OCI-LY3 (cell line): ENCODE data around the gene PTPRD.

Experiments used
- H2AFZ ChIP-seq: fragments of 200-600, 300-600 bp; shearing (Covaris generic); 2 replicates; pipeline ENCODE4 v1.6.0; 2014; ENCODE audit warnings: antibody characterized with exemption, low read depth, low read length
- H3K27ac ChIP-seq: fragments of 200-600, 300-600 bp; sonication (generic); 2 replicates; pipeline ENCODE4 v1.5.1; 2014; ENCODE audit warnings: mild to moderate bottlenecking, low read length, moderate library complexity, mixed read lengths
- H3K27me3 ChIP-seq: fragments of 200-600, 300-600 bp; sonication (generic); 2 replicates; pipeline ENCODE4 v1.6.1; 2014; ENCODE audit warnings: low read depth, low read length, mixed read lengths
- H3K36me3 ChIP-seq: fragments of 200-600, 300-600 bp; sonication (generic); replicated peaks from 2 replicates; pipeline ENCODE3; 2014; ENCODE audit warnings: low read depth, low read length, mixed read lengths
- H3K4me1 ChIP-seq: fragments of 300-600, 200-600 bp; sonication (generic); 2 replicates; pipeline ENCODE4 v1.6.1; 2014; ENCODE audit warnings: low read length, mixed read lengths
- H3K4me2 ChIP-seq: fragments of 200-600, 300-600 bp; sonication (generic); 2 replicates; pipeline ENCODE4 v1.6.1; 2014; ENCODE audit warnings: low read length, mixed read lengths
- H3K4me3 ChIP-seq: fragments of 300-600, 200-600 bp; sonication (generic); 2 replicates; pipeline ENCODE4 v1.5.1; 2014; ENCODE audit warnings: antibody characterized with exemption, mild to moderate bottlenecking, low read length, moderate library complexity
- H3K79me2 ChIP-seq: fragments of 300-600, 200-600 bp; shearing (Covaris generic); 2 replicates; pipeline ENCODE4 v1.6.1; 2014; ENCODE audit warnings: mild to moderate bottlenecking, low read length, mixed read lengths
- H3K9ac ChIP-seq: fragments of 300-600, 200-600 bp; shearing (Covaris generic); 2 replicates; pipeline ENCODE4 v1.6.0; 2014; ENCODE audit warnings: mild to moderate bottlenecking, low read length, moderate library complexity
- H3K9me3 ChIP-seq: fragments of 200-600, 300-600 bp; shearing (Covaris generic); 2 replicates; pipeline ENCODE4 v1.6.1; 2014; ENCODE audit warnings: low read length, mixed read lengths; ENCODE audit not compliant: insufficient read depth
- H4K20me1 ChIP-seq: fragments of 200-600, 300-600 bp; sonication (generic); 2 replicates; pipeline ENCODE4 v1.6.1; 2016; ENCODE audit warnings: low read length, mixed read lengths; ENCODE audit not compliant: insufficient read depth
- CTCF ChIP-seq: fragments of 200-600, 300-600 bp; sonication (generic); IDR thresholded peaks from 2 replicates; pipeline ENCODE4 v1.5.1; 2014; ENCODE audit warnings: antibody characterized with exemption, low read length, low read depth
- EZH2phosphoT487 ChIP-seq: fragments of 200-600 bp; shearing (Covaris generic); IDR thresholded peaks from 2 replicates; pipeline ENCODE4 v1.6.1; 2018; ENCODE audit warnings: antibody characterized with exemption, mixed run types, low read depth

Gene PTPRD

DNA sequence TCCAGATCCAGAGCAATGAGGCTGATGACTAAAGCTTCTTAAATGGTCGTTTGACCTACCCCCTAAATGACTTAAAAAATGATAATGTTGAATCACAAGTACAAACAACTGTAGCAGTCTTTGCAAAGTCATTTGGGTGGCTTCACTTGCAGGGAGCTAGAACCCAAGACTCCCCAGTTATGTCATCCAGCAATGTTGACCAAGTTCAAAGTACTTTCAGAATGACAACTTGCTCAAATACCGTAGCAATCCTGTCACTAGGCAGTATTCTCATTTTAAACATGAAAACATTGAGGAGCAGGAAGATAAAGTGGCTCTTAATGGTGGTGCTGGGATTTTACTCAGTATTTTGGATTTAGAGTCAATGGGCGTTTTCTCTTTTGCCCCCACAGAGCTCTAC lies 1596.2 kb downstream of the PTPRD start:
- H3K27ac ChIP-seq, result no peak overlapping the region
- H3K36me3 ChIP-seq, result no peaks in the 10 kb centered on the region
- H3K4me2 ChIP-seq, result no peak overlapping the region
- H3K27me3 ChIP-seq, result no peaks in the 10 kb centered on the region
- TF ChIP-seq CTCF (no peak), EZH2phosphoT487 (no peak)
- H3K79me2 ChIP-seq, result no peaks in the 10 kb centered on the region
- no peak overlapping the region for H2AFZ ChIP-seq
- no peak overlapping the region for H3K4me3 ChIP-seq
- no peak overlapping the region for H3K9ac ChIP-seq
- no peaks in the 10 kb centered on the region for H4K20me1 ChIP-seq
- H3K4me1 ChIP-seq, result no peaks in the 10 kb centered on the region
- no peaks in the 10 kb centered on the region for H3K9me3 ChIP-seq

- Histone ChIP-seq H3K4me3 (no peak overlapping the region), H3K27ac (no peak overlapping the region), H3K36me3 (no peaks in the 10 kb centered on the region), H4K20me1 (no peaks in the 10 kb centered on the region), H3K9me3 (no peaks in the 10 kb centered on the region), H3K27me3 (no peaks in the 10 kb centered on the region), H3K4me1 (no peaks in the 10 kb centered on the region), H2AFZ (no peak overlapping the region), H3K4me2 (no peak overlapping the region), H3K9ac (no peak overlapping the region), H3K79me2 (no peaks in the 10 kb centered on the region)
- TF ChIP-seq EZH2phosphoT487 (no peak), CTCF (no peak)
These were observed 1608.0 kb downstream of the PTPRD start for GRCh38 chr9:9004810-9005209.

GRCh38 chr9:9002826-9003583 lies 1609.8 kb downstream of the PTPRD start:
- H3K4me1 ChIP-seq, result no peaks in the 10 kb centered on the region
- no peaks in the 10 kb centered on the region for H4K20me1 ChIP-seq
- H3K4me2 ChIP-seq, result no peak overlapping the region
- no peaks in the 10 kb centered on the region for H3K79me2 ChIP-seq
- H3K4me3 ChIP-seq, result no peak overlapping the region
- H2AFZ ChIP-seq, result no peak overlapping the region
- H3K27ac ChIP-seq, result no peak overlapping the region
- H3K27me3 ChIP-seq, result no peaks in the 10 kb centered on the region
- H3K36me3 ChIP-seq, result no peaks in the 10 kb centered on the region
- H3K9ac ChIP-seq, result no peak overlapping the region
- no peaks in the 10 kb centered on the region for H3K9me3 ChIP-seq
- TF ChIP-seq EZH2phosphoT487 (no peak), CTCF (peak; percentile 12; the same call in 1 of the 2 replicates)

DNA sequence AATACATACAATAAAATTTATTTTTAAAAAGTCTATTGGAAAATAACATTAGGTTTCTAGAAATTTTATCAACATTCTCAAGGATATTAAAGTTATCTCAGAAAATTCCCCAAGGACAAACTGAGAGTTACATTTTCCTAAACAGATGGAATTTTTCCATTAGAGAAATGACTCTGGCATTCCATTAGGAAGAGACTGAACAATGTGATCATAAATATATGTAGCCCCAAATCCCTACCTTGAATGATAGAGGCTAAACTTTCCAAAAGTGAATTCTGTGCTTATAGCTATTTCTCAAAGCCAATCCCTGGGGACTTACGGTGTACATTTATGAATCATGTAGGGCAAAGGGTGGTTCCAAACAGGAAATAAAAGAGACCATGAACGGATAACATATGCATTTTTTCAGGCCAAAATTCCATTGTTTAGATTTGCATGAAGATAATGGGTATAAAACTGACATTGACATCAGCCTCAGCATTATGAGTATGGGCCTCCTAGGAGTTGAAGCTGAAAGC lies 1632.2 kb downstream of the PTPRD start:
- Histone ChIP-seq H2AFZ (no peak overlapping the region), H3K9me3 (no peaks in the 10 kb centered on the region), H3K4me1 (no peaks in the 10 kb centered on the region), H3K9ac (no peak overlapping the region), H3K4me3 (no peak overlapping the region), H3K27me3 (no peaks in the 10 kb centered on the region), H4K20me1 (no peaks in the 10 kb centered on the region), H3K36me3 (no peaks in the 10 kb centered on the region), H3K79me2 (no peaks in the 10 kb centered on the region), H3K4me2 (no peak overlapping the region), H3K27ac (no peak overlapping the region)
- TF ChIP-seq CTCF (no peak), EZH2phosphoT487 (no peak)
